Measurements from ENCODE around the gene CSAD.
A peak's percentile ranks its signal among the peaks of the same experiment; 100 is the strongest.

The CSAD gene

GRCh38 chr12:53133722-53134121 lies 47.0 kb downstream of the CSAD start:
- TF ChIP-seq CTCF (conservative IDR thresholded peaks at IDR 0.05; ENCODE audit: low read length), result no peak
- H3K4me3 ChIP-seq (ENCODE audit: low read length), result no peak overlapping the region
- DNase-seq (ENCODE audit: low read depth), result no peak

DNA sequence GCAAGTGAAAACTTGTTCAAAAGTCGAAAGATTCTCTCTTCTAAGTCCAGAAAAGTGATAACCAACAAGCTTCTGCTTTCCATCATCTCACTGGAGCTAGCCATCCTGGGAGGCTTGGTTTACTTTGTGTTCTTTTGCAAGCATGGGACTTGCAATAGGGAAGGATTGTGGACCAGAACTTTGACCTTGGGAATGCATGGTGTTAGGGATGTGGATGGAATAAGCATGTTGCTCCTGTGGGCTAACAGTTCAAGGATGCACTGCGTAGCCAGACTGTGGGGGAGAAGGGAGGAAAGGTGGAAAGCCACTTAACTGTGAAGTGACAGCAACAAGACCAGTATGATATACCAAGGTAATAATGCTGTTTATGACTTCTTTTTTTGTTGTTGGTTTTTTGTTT lies 48.9 kb downstream of the CSAD start:
- no peak for TF ChIP-seq CTCF (conservative IDR thresholded peaks at IDR 0.05; ENCODE audit: low read length)
- no peak overlapping the region for H3K4me3 ChIP-seq (ENCODE audit: low read length)
- no peak for DNase-seq (ENCODE audit: low read depth)

- TF ChIP-seq CTCF (conservative IDR thresholded peaks at IDR 0.05; ENCODE audit: low read length), result no peak
- no peak for DNase-seq (ENCODE audit: low read depth)
- no peak overlapping the region for H3K4me3 ChIP-seq (ENCODE audit: low read length)
Measured at GRCh38 chr12:53128780-53129569, 51.8 kb downstream of the CSAD start.

DNA sequence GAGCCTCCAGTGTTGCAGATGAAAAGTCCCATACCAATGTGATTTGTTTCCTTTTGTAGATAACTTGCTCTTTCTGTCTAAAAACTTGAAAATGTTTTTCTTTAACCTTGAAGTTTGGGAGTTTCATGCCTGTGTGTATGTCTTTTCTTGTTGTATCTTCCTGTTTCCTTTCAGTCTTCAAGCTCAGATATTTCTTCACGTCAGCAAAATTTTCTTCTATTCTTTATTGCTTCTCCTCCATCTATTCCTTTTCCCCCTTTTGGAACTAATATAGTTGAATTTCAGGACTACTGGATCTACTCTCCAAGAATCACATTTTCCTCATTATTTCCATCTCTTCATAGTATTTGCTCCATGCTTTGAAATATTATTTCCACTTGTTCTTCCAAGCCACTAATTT lies 53.6 kb downstream of the CSAD start:
- no peak for TF ChIP-seq CTCF (conservative IDR thresholded peaks at IDR 0.05; ENCODE audit: low read length)
- DNase-seq (ENCODE audit: low read depth), result no peak
- no peak overlapping the region for H3K4me3 ChIP-seq (ENCODE audit: low read length)

- DNase-seq (ENCODE audit: low read depth), result no peak
- TF ChIP-seq CTCF (conservative IDR thresholded peaks at IDR 0.05; ENCODE audit: low read length), result no peak
- H3K4me3 ChIP-seq (ENCODE audit: low read length), result no peak overlapping the region
Measured at GRCh38 chr12:53124352-53124723, 56.4 kb downstream of the CSAD start.

GRCh38 chr12:53123578-53124351 lies 57.0 kb downstream of the CSAD start:
- TF ChIP-seq CTCF (conservative IDR thresholded peaks at IDR 0.05; ENCODE audit: low read length), result no peak
- peak; percentile 30 for DNase-seq (ENCODE audit: low read depth)
- H3K4me3 ChIP-seq (ENCODE audit: low read length), result no peak overlapping the region
